Hypothalamus (tissue), 51 donors: ENCODE data around the gene VGF.
"Not testable (repeated sequence)": the region's sequence is repeated elsewhere in the genome, so short reads cannot be mapped to it uniquely, and the experiment has no call there.

Source experiments
- DNase-seq, 51 donors: peaks; one replicate each; lab custom pipeline; 2025; lab: John Stamatoyannopoulos, UW

The VGF gene

GRCh38 chr7:101165075-101165957, at the start of gene VGF:
Gene VGF, minus strand, starts transcription at chr7:101165569. Its CDS starts 726 bp downstream, at chr7:101164843.
- peak in 50 of 51 donors; percentile 21 to 91 (median 76) for DNase-seq

GRCh38 chr7:101212014-101212413, 46.6 kb upstream of the VGF start:
- DNase-seq: no peak

GRCh38 chr7:101211501-101211900, 46.1 kb upstream of the VGF start:
- DNase-seq: no peak

- no peak for DNase-seq
Observed at GRCh38 chr7:101210143-101210542, 44.8 kb upstream of the VGF start.

- no peak for DNase-seq
Observed at GRCh38 chr7:101208794-101209193, 43.4 kb upstream of the VGF start.

GRCh38 chr7:101207459-101207858, 42.1 kb upstream of the VGF start:
- DNase-seq: no peak

- DNase-seq: no peak
Observed at GRCh38 chr7:101206665-101207042, 41.3 kb upstream of the VGF start.

GRCh38 chr7:101205901-101206664, 40.7 kb upstream of the VGF start:
- no peak for DNase-seq

- DNase-seq: not testable (repeated sequence)
Observed at GRCh38 chr7:101203740-101204738, 38.7 kb upstream of the VGF start.

- no peak for DNase-seq
Observed at GRCh38 chr7:101202603-101202918, 37.2 kb upstream of the VGF start.

GRCh38 chr7:101201695-101202602, 36.6 kb upstream of the VGF start:
- no peak for DNase-seq

GRCh38 chr7:101200862-101201599, 35.7 kb upstream of the VGF start, which contains the start of gene MOGAT3:
Gene MOGAT3, minus strand, starts transcription at chr7:101201036. Its CDS starts 182 bp downstream, at chr7:101200854.
- no peak for DNase-seq

- no peak for DNase-seq
Observed at GRCh38 chr7:101200504-101200861, 35.1 kb upstream of the VGF start.

GRCh38 chr7:101199522-101199921, 34.2 kb upstream of the VGF start:
- DNase-seq: not testable (repeated sequence)

GRCh38 chr7:101198476-101198875, 33.1 kb upstream of the VGF start:
- no peak for DNase-seq

- DNase-seq: no peak
Observed at GRCh38 chr7:101197991-101198390, 32.6 kb upstream of the VGF start.

- DNase-seq: no peak
Observed at GRCh38 chr7:101195884-101196283, 30.5 kb upstream of the VGF start.

- DNase-seq: no peak
Observed at GRCh38 chr7:101189109-101189508, 23.7 kb upstream of the VGF start.
